B cell (primary cell): ENCODE data around the gene MTX2. TPM values are rescaled to one million over a fixed set of nuclear protein-coding genes. Genes with fewer than 3 reads are reported as not detected.

Experiments used
- ATAC-seq: fragments of 200-7000 bp; cut with Tn5 transposase; one replicate; pipeline ENCODE4 v1.10.0; 2021; ENCODE audit warnings: low read depth, mild to moderate bottlenecking, moderate number of reproducible peaks, moderate library complexity
- CTCF ChIA-PET: fragments of 350-600 bp; sonication (Branson Sonifier 250); formaldehyde crosslinking; loops from one replicate; lab custom pipeline; 2021; ENCODE audit warnings: antibody characterized with exemption, inconsistent platforms; lab: Charles Lee
- POLR2A ChIA-PET: fragments of 350-600 bp; sonication (Branson Sonifier 250); formaldehyde crosslinking; loops from one replicate; lab custom pipeline; 2021; ENCODE audit warnings: antibody characterized with exemption; lab: Charles Lee
- DNase-seq: peaks from one replicate; pipeline ENCODE4 v3.0.0; 2013
- H2AFZ ChIP-seq: 2 replicates; pipeline ENCODE4 v1.6.1; 2012; ENCODE audit warnings: mild to moderate bottlenecking, low read depth, low read length; ENCODE audit not compliant: insufficient read depth, poor library complexity, severe bottlenecking
- H3K27ac ChIP-seq, 2 donors: 1 replicate in 1 of 2; 2 replicates in 1 of 2; pipeline ENCODE4 v1.5.1; 2012 to 2013; ENCODE audit warnings: low read length in 2 of 2, mild to moderate bottlenecking in 2 of 2, moderate library complexity in 1 of 2
- H3K27me3 ChIP-seq, 4 experiments: fragments of 200-600 bp in 1 of 4; sonication (generic) in 1 of 4; replicated peaks in 1 of 4; 1 replicate in 2 of 4; 2 replicates in 2 of 4; pipeline versions ENCODE4 v1.6.1 to v1.7.0; 2013 to 2016; ENCODE audit warnings: low read length in 3 of 4, mild to moderate bottlenecking in 2 of 4, mixed read lengths in 1 of 4, moderate library complexity in 1 of 4; ENCODE audit not compliant: insufficient read depth in 4 of 4, control insufficient read depth in 3 of 4; ENCODE audit errors: control extremely low read depth in 1 of 4
- H3K36me3 ChIP-seq, 2 experiments: replicated peaks in 1 of 2; 1 replicate in 1 of 2; 2 replicates in 1 of 2; pipeline versions ENCODE4 v1.6.1 to v1.7.1; 2013; ENCODE audit warnings: low read length in 1 of 2; ENCODE audit not compliant: insufficient read depth in 2 of 2, control insufficient read depth in 1 of 2; ENCODE audit errors: control extremely low read depth in 1 of 2, extremely low read depth in 1 of 2
- H3K4me1 ChIP-seq, 2 donors: fragments of 200-600 bp in 1 of 2; sonication (generic) in 1 of 2; 1 replicate in 1 of 2; 2 replicates in 1 of 2; pipeline versions ENCODE4 v1.5.1 to v1.6.1; 2013 to 2017; ENCODE audit warnings: low read length in 2 of 2; ENCODE audit not compliant: control insufficient read depth in 2 of 2, insufficient read depth in 2 of 2
- H3K4me2 ChIP-seq: replicated peaks from 2 replicates; pipeline ENCODE3; 2012; ENCODE audit warnings: mild to moderate bottlenecking, low read depth, low read length; ENCODE audit not compliant: poor library complexity, severe bottlenecking
- H3K4me3 ChIP-seq, 5 experiments: fragments of 200-600 bp in 1 of 5; sonication (generic) in 1 of 5; 1 replicate in 3 of 5; 2 replicates in 2 of 5; pipeline versions ENCODE4 v1.5.1 to v1.7.0; 2011 to 2016; ENCODE audit warnings: low read length in 4 of 5, mild to moderate bottlenecking in 4 of 5, low read depth in 2 of 5, control low read depth in 1 of 5, moderate library complexity in 1 of 5; ENCODE audit not compliant: insufficient read depth in 1 of 5; ENCODE audit errors: control extremely low read depth in 1 of 5, extremely low read depth in 1 of 5
- H3K79me2 ChIP-seq: fragments of 200-600 bp; sonication (generic); one replicate; pipeline ENCODE4 v1.6.0; 2016; ENCODE audit warnings: low read length; ENCODE audit not compliant: control insufficient read depth, insufficient read depth
- H3K9ac ChIP-seq: fragments of 200-600 bp; sonication (generic); 2 replicates; pipeline ENCODE4 v1.6.1; 2017; ENCODE audit warnings: mild to moderate bottlenecking, low read length, moderate library complexity
- H3K9me3 ChIP-seq, 3 donors: one replicate each; pipeline versions ENCODE4 v1.6.1 to v1.7.1; 2013; ENCODE audit warnings: low read length in 2 of 3; ENCODE audit not compliant: control insufficient read depth in 2 of 3, insufficient read depth in 1 of 3; ENCODE audit errors: control extremely low read depth in 1 of 3
- H4K20me1 ChIP-seq: 2 replicates; pipeline ENCODE4 v1.6.0; 2012; ENCODE audit warnings: mild to moderate bottlenecking, low read length; ENCODE audit not compliant: insufficient read depth, control insufficient read depth, poor library complexity, severe bottlenecking
- H3K27ac Mint-ChIP-seq: one replicate; pipeline ENCODE4 v1.8.0; 2021; ENCODE audit warnings: mixed read lengths
- H3K27me3 Mint-ChIP-seq: one replicate; pipeline ENCODE4 v1.8.0; 2021; ENCODE audit warnings: mixed read lengths
- H3K4me1 Mint-ChIP-seq: one replicate; pipeline ENCODE4 v1.8.0; 2021; ENCODE audit warnings: mixed read lengths
- H3K4me3 Mint-ChIP-seq: one replicate; pipeline ENCODE4 v1.8.0; 2021; ENCODE audit warnings: mixed read lengths
- H3K9me3 Mint-ChIP-seq: one replicate; pipeline ENCODE4 v1.8.0; 2022; ENCODE audit warnings: mixed read lengths; ENCODE audit not compliant: insufficient read depth
- CTCF ChIP-seq: fragments of 200-600 bp; IDR thresholded peaks from one replicate; pipeline ENCODE4 v1.8.0; 2022; ENCODE audit warnings: antibody characterized with exemption, mild to moderate bottlenecking
- EZH2 ChIP-seq: IDR thresholded peaks from 2 replicates; pipeline ENCODE4 v1.6.1; 2012; ENCODE audit warnings: borderline replicate concordance, low read depth, mild to moderate bottlenecking, moderate library complexity, low read length; ENCODE audit not compliant: insufficient read depth, poor library complexity, severe bottlenecking
- WGBS: methylation state at CpG from one replicate; pipeline ENCODE4 v1.1.5; 2013; ENCODE audit warnings: missing lambda C conversion rate; ENCODE audit not compliant: insufficient coverage; 5-methylcytosine and 5-hydroxymethylcytosine counted together
- intact Hi-C: fragments of 100-400 bp; cut with micrococcal nuclease; formaldehyde crosslinking; loops from one replicate; pipeline ENCODE4 v1.10.0; 2022
- polyA plus RNA-seq: library from polyadenylated mRNA; depleted of rRNA; stranded (reverse); fragments of >200 nt; gene quantifications from 2 replicates; pipeline ENCODE4 v1.2.3, GENCODE V29; 2012
- total RNA-seq, 2 donors: library from RNA; stranded (reverse); fragments of 120-200 nt in 1 of 2; gene quantifications; 1 replicate in 1 of 2; 2 replicates in 1 of 2; pipeline versions ENCODE4 v1.2.3 to v1.2.4, GENCODE V29; 2013 to 2022

MTX2 gene
- total and polyA plus RNA-seq, 2 donors (not counting 1 experiment from before 2014, with no cell fraction given) = 11.2 to 11.5 TPM

- intact Hi-C loops = no loop called here
- Histone ChIP-seq H3K4me3 (no peak overlapping the region), H3K27me3 (no peaks in the 10 kb centered on the region), H3K9ac (no peak overlapping the region), H3K4me2 (no peak overlapping the region), H3K36me3 (no peaks in the 10 kb centered on the region), H4K20me1 (peaks cover 7% of the 10 kb centered on the region), H3K4me1 (peaks cover 0 to 7% of the 10 kb centered on the region in 2 donors), H3K27ac (no peak overlapping the region), H3K9me3 (no peaks in the 10 kb centered on the region), H2AFZ (no peak overlapping the region), H3K79me2 (peaks cover 25% of the 10 kb centered on the region)
- DNase-seq (no peak), ATAC-seq (no peak)
- CTCF ChIA-PET = no interaction called here
- POLR2A ChIA-PET = no interaction called here
- TF ChIP-seq CTCF (no peak), EZH2 (no peak)
- Mint-ChIP-seq H3K4me3 (no peak overlapping the region), H3K9me3 (no peaks in the 10 kb centered on the region), H3K27ac (no peak overlapping the region), H3K4me1 (peaks cover 23% of the 10 kb centered on the region), H3K27me3 (no peaks in the 10 kb centered on the region)
- no CpG with 5 or more reads among the region's 4 CpGs for WGBS
These were observed 22.1 kb downstream of the MTX2 start for GRCh38 chr2:176291335-176291734.

- Mint-ChIP-seq H3K27me3 (no peaks in the 10 kb centered on the region), H3K27ac (no peak overlapping the region), H3K4me3 (no peak overlapping the region), H3K9me3 (no peaks in the 10 kb centered on the region), H3K4me1 (peaks cover 21% of the 10 kb centered on the region)
- peaks cover 0 to 7% of the 10 kb centered on the region in 2 donors for H3K4me1 ChIP-seq
- no peak overlapping the region for H3K9ac ChIP-seq
- TF ChIP-seq CTCF (no peak), EZH2 (no peak)
- DNase-seq (no peak), ATAC-seq (no peak)
- H3K36me3 ChIP-seq = peaks cover 0 to under 1% of the 10 kb centered on the region in 2 experiments
- peaks cover 22% of the 10 kb centered on the region for H3K79me2 ChIP-seq
- no peak overlapping the region for H3K4me3 ChIP-seq
- no peak overlapping the region for H3K27ac ChIP-seq
- POLR2A ChIA-PET = no interaction called here
- no peaks in the 10 kb centered on the region for H3K27me3 ChIP-seq
- intact Hi-C loops = no loop called here
- no peaks in the 10 kb centered on the region for H3K9me3 ChIP-seq
- CTCF ChIA-PET = no interaction called here
- H3K4me2 ChIP-seq = no peak overlapping the region
- peaks cover 7% of the 10 kb centered on the region for H4K20me1 ChIP-seq
- no peak overlapping the region for H2AFZ ChIP-seq
These were observed 22.6 kb downstream of the MTX2 start for GRCh38 chr2:176291809-176292283.
